IPS-NIHi7 (cell line): ENCODE results near the gene CARD11.

ENCODE experiments used
- DNase-seq: peaks from one replicate; pipeline ENCODE4 v3.0.0; 2012; ENCODE audit warnings: mixed read lengths; ENCODE audit errors: extremely low spot score

The CARD11 gene

DNA sequence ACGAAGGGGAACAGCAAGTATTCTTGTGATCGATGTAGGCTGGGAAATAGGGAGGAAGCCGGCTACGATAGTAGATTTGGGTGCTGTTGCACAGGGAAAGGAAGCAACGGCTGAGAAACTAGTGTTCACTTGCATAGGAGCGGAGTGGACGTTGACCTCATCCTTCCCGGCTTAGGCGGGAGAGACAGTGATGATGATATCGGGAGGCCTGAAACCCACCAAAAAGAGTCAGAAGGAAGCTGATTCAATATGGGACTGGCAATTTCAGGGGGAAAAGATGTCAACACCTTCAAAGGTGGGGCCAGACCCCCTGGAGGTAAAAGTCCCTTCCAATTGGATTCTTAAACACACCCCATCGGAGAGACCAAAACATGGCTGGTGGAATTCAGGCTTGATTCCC is 61.3 kb downstream of the CARD11 start:
- no peak for DNase-seq

DNA sequence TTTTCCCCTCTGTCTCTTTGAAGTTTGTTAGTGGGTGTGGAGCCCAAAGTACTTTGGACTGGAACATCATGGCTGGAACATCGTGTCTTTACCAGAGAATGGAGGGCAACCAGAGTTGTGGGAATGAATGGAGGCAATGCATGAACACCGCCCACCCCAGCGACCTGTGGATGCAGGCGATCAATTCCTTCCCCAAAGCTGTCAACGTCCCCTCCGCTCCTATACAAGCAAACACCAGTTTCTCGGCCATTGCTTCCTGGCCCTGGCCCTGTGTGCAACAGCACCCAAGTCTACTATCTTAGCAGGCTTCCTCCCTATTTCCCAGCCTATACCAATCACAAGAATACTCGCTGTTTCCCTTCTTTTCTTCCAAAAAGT is 62.6 kb downstream of the CARD11 start:
- DNase-seq = no peak

DNA sequence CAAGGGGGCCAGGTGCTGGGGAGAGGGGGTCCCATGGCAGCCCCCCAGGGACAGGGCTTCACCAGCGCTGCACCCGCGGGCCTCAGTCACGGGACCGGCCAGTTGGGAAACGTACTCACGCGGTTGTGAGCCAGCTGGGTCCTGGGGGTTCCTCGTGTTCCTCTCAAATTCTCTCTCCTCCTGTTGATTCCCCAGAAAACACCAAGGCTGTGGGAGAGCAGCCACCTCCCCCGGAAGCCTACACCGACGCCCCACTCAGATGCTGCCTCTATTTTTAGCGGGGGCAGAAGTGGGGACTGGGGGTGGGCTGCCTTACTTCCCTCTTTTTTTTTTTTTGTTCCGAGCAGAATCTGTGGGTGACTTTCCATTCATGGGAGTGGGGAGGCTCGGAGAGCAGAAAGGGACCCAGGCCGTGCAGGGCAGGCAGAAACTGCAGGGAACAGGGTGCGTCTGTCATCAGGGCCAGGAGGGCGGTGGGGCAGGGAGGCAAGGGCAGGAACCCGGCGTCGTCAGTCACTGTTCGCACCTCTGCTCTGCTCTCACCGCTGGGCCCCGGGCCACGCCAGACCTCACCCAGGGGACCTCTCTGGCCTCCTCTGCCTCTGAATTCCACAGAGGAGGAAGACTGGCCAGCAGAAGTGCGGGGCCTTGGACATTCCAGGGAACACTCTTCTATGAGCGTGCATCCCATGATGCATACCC is 63.1 kb downstream of the CARD11 start:
- DNase-seq = no peak

DNA sequence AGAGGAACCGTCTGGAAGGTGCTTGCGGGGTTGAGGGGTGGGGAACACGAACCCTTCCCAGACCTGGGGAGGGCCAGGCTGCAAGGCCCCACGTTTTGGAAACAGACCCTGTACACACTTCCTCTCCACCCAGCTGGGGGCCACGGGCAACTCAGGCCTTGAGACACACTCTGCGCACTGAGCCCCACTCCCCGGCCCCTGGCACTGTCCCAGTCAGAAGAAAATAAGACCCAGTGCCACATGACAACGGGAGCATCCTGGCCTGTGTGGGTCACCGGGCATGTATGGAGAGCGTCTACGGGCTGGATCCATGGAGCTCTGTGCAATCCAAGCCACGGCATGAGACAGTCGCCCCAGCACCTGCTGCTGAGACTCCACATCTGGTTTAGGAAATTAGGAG is 63.7 kb downstream of the CARD11 start:
- no peak for DNase-seq

DNA sequence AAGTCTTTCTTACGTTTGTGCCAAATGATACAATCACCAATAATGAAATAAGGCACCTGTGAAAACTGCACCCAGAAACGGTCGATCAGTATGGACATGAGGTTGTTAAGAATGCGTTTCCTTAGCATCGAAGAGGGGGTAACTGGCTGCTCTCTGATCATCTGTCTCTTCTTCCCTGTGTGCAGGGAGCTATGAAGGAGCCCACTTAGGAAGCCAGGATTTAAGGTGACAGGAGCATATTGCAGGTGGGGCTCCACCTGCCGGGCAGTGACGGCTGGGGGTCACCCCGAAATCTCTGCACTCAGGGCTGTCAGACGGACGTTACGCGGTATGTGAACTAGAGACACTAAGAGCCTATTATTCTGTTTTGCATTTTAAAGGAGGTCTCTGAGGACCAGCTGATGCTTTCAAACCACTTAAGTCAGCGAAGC is 64.5 kb downstream of the CARD11 start:
- DNase-seq = no peak

DNA sequence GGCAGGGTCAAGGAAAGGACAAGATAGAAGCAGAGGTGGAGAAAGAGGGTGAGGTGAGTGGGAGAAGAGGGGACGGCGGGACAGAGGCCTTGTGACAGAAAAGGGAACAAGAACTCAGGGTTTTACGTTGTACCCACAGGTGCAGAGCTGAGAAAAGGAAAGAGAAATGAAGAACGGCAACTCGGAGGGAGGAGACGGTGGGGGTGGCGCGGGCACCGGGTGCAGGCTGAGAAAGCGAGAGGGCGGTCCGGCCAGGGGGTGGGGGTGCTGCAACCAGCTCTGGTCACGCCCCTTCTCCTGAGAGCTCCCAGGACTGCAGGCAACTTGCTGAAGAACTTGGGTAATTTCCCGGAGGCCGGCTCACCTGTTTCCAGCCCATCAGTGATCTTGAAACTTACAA is 65.3 kb downstream of the CARD11 start:
- peak; percentile 83 for DNase-seq

GRCh38 chr7:2975821-2976371 is 67.8 kb downstream of the CARD11 start:
- no peak for DNase-seq

GRCh38 chr7:2974093-2974819 is 69.4 kb downstream of the CARD11 start:
- DNase-seq = no peak

GRCh38 chr7:2972835-2973161 is 70.9 kb downstream of the CARD11 start:
- DNase-seq = no peak

- DNase-seq = no peak
Observed at GRCh38 chr7:2971914-2972834, 71.5 kb downstream of the CARD11 start.

DNA sequence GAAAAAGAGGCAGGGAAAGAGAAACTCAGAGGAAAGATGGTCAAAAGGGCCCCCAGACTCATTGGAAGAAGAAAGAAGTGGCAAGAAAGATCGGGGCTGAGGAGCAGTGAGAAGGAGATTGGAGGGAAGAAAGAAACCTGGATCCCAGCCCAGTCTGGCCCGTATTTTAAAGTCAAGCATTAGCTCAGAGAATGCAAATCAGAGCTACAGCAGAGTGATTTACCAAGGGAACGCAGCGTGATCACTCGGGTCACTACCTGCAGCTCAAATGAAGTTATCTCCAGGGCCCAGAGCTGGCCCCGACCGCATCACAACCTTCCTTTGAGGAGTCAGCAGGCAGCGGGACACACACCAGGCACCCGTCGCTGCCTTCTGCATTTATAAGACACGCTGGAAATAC is 72.8 kb downstream of the CARD11 start:
- DNase-seq = no peak

GRCh38 chr7:2970307-2970664 is 73.4 kb downstream of the CARD11 start:
- DNase-seq = no peak

DNA sequence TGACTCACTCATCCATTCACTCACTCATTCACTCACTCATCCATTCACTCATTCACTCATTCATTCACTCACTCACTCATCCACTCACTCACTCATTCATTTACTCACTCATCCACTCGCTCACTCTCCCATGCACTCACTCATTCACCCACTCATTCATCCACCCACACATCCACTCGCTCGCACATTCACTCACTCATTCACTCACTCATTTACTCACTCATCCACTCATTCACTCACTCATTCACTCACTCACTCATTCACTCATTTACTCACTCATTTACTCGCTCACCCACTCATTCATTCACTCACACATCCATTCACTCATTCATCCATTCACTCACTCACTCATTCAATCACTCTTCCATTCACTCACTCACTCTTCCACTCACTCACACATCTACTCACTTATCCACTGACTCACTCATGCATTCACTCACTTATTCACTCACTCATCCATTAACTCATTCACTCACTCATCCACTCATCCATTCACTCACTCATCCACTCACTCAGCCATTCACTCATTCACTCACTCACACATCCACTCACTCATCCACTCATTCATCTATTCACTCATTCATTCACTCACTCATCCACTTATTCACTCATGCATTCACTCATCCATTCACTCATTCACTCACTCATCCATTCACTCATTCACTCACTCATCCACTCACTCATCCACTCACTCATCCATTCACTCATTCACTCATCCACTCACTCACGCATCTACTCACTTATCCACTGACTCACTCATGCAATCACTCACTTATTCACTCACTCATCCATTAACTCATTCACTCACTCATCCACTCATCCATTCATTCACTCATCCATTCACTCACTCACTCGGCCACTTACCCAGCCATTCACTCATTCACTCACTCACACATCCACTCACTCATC is 74.0 kb downstream of the CARD11 start:
- DNase-seq = no peak

GRCh38 chr7:2968616-2969397 is 74.9 kb downstream of the CARD11 start:
- no peak for DNase-seq

DNA sequence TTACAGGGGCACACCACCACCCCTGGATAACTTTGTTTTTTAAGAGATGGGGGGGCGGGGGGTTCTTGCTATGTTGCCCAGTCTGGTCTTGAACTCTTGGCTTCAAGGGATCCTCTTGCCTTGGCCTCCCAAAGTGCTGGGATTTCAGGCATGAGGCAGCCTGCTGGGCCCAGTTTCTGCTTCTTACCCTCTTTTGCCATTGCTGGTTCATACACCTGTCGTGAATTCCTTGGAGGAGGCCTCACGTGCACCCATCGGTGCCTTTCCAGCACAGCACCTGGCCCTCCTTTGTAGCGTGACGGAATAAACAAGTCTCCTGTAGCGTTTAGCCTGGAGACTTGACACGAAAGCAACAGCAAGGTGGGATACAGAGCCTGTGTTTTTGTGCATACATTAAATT is 75.5 kb downstream of the CARD11 start:
- DNase-seq = no peak

- DNase-seq = no peak
Observed at GRCh38 chr7:2967705-2968104, 76.0 kb downstream of the CARD11 start.

GRCh38 chr7:2967253-2967652 is 76.4 kb downstream of the CARD11 start:
- peak; percentile 10 for DNase-seq

DNA sequence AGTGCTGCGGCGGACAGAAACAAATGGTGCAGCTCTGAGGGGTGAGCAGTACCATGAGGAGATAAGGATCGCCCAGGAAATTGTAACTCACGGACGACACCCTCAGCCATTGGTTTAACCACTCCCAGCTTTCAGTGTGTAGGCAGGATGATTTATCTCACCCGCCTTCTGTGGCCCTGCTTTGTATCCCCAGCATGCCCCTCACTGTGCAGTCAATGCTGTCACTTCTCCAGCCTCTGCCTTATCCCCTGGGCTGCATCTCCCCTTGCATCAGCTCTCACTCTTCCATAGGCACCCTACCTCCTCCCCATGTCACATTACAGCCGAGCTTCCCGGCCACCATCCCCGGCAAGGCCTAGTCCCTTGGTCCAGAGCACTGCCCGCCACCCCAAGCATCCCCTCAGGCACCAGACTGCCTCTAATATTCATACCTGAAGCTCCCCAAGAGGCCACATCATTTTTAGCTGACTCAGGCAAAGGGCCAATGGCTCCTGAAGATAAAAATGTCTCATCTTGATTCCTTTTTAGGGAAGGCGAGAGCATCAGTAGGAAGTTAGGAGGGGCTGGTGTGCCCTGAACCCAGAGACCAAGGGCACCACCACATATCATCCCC is 77.1 kb downstream of the CARD11 start:
- DNase-seq = no peak

GRCh38 chr7:2965745-2966270 is 77.9 kb downstream of the CARD11 start:
- no peak for DNase-seq

DNA sequence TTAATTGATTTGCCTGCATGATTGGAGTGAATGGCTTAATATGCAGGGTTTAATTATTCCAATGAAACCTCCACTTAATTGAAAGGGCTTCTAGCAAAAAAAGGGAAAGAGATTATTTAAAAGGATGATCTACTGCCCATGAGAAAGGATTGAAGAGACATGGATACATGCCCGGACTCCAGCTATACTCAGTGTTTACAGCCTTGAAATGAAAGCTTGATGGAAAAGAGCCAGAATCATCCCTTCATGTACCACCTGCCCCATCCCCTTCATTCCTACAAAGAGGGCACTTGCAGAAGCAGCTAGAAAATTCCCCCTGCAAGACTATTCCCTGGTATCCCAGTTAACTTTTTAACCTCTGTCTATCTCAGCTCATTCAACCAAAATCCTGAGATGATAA is 78.4 kb downstream of the CARD11 start:
- no peak for DNase-seq
